ENCODE results near the gene MGAT1. TPM values are rescaled to one million over a fixed set of nuclear protein-coding genes. Genes with fewer than 3 reads are reported as not detected.

The MGAT1 gene
- polyA plus RNA-seq, 2 of the 4 experiments (the other 2 are of a cell fraction) = 53.0 to 61.8 TPM

DNA sequence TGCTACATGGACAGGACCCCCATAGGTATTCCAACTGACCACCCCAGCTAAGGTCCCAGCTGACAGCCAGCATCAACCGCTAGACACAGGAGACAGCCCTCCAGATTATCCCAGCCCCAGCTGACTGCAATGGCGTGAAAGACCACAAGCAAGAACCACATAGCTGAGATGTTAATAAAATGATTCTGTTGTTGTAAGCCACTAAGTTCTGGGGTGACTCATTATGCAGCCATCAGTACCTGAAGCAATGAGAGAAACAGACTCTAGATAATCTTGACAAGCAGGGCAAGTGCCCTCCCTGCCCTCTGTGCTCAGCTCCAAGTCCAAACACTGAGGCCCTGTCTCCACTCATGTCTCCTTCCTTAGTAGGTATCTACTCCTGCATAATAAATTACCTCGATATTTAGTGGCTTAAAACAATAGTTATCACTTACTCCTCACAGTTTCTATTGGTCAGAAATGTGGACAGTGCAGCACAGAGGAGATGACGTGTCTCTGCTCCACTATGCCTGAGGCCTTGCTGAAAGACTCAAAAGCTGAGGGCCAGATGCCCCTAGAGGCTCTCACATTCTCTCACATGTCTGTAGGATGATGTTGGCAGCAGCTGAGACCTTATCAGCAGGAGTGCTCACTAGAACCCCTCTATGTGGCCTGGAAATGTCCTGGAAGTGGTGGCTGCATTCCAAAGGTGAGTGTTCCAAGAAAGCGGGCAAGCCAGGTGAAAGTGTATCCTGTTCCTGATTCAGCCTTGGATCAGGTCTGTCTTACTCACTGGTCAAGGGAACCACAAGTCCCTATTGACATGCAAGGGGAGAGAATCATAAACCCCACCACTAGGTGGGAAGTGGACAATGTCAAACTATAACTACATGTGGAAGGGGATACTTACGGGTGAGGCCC is 2.5 kb downstream of the MGAT1 start:
- Histone ChIP-seq H3K9me3 (no peaks in the 10 kb centered on the region), H3K27ac (no peak overlapping the region), H3K4me3 (no peak overlapping the region), H3K4me2 (no peak overlapping the region), H3K4me1 (peaks cover 43% of the 10 kb centered on the region)
- no peak for TF ChIP-seq ZSCAN20 (CRISPR knock-in tag; IDR thresholded peaks at IDR 0.05)
- TF ChIP-seq USF2 (IDR thresholded peaks at IDR 0.05) = no peak
- TF ChIP-seq TFCP2L1 (CRISPR knock-in tag; IDR thresholded peaks at IDR 0.05) = no peak
- no peak for TF ChIP-seq RAD21 (conservative IDR thresholded peaks at IDR 0.05 in 1 of 2, IDR thresholded peaks at IDR 0.05 in 1 of 2)
- DNase-seq (ENCODE audit: low read depth in 1 of 2, low spot score in 1 of 2) = peak in 1 of 2 experiments; percentile 25
- no peak for FAIRE-seq
- ATAC-seq = no peak
- POLR2A ChIA-PET = interaction anchor here (1.0 to 1.1 kb wide), 2 partner anchors 10 to 31 kb away, joined by 4 read pairs; no protein-coding TSS in a partner anchor
- CTCF ChIA-PET = interaction anchor here (0.9 to 7.2 kb wide), 5 partner anchors 10 to 181 kb away, joined by 3 to 38 read pairs (median 4); no protein-coding TSS in a partner anchor
- 90% methylated on average over 6 of the region's 6 CpGs for WGBS (ENCODE audit: missing lambda C conversion rate)

DNA sequence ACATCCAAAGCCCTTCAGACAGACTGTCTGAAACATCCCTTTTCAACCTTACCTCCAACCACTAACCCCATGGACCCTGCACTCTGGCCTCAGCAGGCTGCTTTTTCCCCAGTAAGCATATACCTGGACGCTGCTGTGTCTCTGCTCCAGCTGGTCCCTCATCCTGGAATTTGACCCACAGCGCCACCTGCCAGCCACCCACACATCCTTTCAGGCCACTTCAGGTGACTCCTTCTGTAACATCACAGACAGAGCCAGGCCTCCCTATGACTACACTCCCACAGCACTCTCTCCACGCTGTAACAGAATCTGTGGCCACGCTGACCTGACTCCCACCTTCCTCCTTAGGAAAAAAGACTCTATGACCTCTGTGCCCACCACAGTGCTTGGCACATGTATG is 3.4 kb downstream of the MGAT1 start:
- CTCF ChIA-PET = interaction anchor here (0.9 to 7.2 kb wide), 3 partner anchors 9 to 180 kb away, joined by 3 to 38 read pairs (median 4); no protein-coding TSS in a partner anchor
- TF ChIP-seq, protein P1, sequence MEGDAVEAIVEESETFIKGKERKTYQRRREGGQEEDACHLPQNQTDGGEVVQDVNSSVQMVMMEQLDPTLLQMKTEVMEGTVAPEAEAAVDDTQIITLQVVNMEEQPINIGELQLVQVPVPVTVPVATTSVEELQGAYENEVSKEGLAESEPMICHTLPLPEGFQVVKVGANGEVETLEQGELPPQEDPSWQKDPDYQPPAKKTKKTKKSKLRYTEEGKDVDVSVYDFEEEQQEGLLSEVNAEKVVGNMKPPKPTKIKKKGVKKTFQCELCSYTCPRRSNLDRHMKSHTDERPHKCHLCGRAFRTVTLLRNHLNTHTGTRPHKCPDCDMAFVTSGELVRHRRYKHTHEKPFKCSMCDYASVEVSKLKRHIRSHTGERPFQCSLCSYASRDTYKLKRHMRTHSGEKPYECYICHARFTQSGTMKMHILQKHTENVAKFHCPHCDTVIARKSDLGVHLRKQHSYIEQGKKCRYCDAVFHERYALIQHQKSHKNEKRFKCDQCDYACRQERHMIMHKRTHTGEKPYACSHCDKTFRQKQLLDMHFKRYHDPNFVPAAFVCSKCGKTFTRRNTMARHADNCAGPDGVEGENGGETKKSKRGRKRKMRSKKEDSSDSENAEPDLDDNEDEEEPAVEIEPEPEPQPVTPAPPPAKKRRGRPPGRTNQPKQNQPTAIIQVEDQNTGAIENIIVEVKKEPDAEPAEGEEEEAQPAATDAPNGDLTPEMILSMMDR (IDR thresholded peaks at IDR 0.05) = peak; percentile 22; the same call in 1 of the 3 replicates
- TF ChIP-seq RAD21 (conservative IDR thresholded peaks at IDR 0.05 in 1 of 2, IDR thresholded peaks at IDR 0.05 in 1 of 2) (peak in 1 of 2 experiments; percentile 27; a peak in 1 of 5 replicates), RFX5 (IDR thresholded peaks at IDR 0.05) (no peak)
- FAIRE-seq (no peak), ATAC-seq (no peak), DNase-seq (ENCODE audit: low read depth in 1 of 2, low spot score in 1 of 2) (peak in 1 of 2 experiments; percentile 44)
- Histone ChIP-seq H3K4me1 (peaks cover 43% of the 10 kb centered on the region), H3K4me2 (no peak overlapping the region), H3K9me3 (no peaks in the 10 kb centered on the region), H3K4me3 (no peak overlapping the region), H3K27ac (no peak overlapping the region)
- POLR2A ChIA-PET = interaction anchor here (1.0 to 1.1 kb wide), 2 partner anchors 11 to 32 kb away, joined by 4 read pairs; no protein-coding TSS in a partner anchor
- WGBS (ENCODE audit: missing lambda C conversion rate) = 79% methylated on average over 4 of the region's 4 CpGs

GRCh38 chr5:180798193-180798592 is 4.4 kb downstream of the MGAT1 start:
- TF ChIP-seq MYC (IDR thresholded peaks at IDR 0.05; ENCODE audit: borderline replicate concordance, low read length) (no peak), ZSCAN20 (CRISPR knock-in tag; IDR thresholded peaks at IDR 0.05) (no peak)
- no peak for FAIRE-seq
- H3K4me1 ChIP-seq = peaks cover 40% of the 10 kb centered on the region
- no peak for DNase-seq (ENCODE audit: low read depth in 1 of 2, low spot score in 1 of 2)
- POLR2A ChIA-PET = no interaction called here
- ATAC-seq = no peak
- H3K9me3 ChIP-seq = no peaks in the 10 kb centered on the region
- no peak overlapping the region for H3K4me3 ChIP-seq
- H3K4me2 ChIP-seq = no peak overlapping the region
- CTCF ChIA-PET = interaction anchor here (7.2 kb wide), 1 partner anchor 13 kb away, joined by 38 read pairs; no protein-coding TSS in a partner anchor
- 96% methylated on average over 11 of the region's 11 CpGs for WGBS (ENCODE audit: missing lambda C conversion rate)
- H3K27ac ChIP-seq = no peak overlapping the region

- 88% methylated on average over 10 of the region's 10 CpGs for WGBS (ENCODE audit: missing lambda C conversion rate)
- FAIRE-seq = no peak
- ATAC-seq = no peak
- no peak for TF ChIP-seq CBX2 (IDR thresholded peaks at IDR 0.05; ENCODE audit: borderline replicate concordance, low read depth)
- TF ChIP-seq TP53 (CRISPR knock-in tag; IDR thresholded peaks at IDR 0.05) = no peak
- TF ChIP-seq, protein P2, sequence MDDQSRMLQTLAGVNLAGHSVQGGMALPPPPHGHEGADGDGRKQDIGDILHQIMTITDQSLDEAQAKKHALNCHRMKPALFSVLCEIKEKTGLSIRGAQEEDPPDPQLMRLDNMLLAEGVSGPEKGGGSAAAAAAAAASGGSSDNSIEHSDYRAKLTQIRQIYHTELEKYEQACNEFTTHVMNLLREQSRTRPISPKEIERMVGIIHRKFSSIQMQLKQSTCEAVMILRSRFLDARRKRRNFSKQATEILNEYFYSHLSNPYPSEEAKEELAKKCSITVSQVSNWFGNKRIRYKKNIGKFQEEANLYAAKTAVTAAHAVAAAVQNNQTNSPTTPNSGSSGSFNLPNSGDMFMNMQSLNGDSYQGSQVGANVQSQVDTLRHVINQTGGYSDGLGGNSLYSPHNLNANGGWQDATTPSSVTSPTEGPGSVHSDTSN (IDR thresholded peaks at IDR 0.05) = no peak
- TF ChIP-seq NFE2L2 (conservative IDR thresholded peaks at IDR 0.05; ENCODE audit: low read length) = no peak
- TF ChIP-seq, protein P1 (IDR thresholded peaks at IDR 0.05) = no peak
- no peak for TF ChIP-seq PHF8 (IDR thresholded peaks at IDR 0.05; ENCODE audit: borderline replicate concordance, low read depth)
- Histone ChIP-seq H3K9me3 (no peaks in the 10 kb centered on the region), H3K4me2 (no peak overlapping the region), H3K27ac (no peak overlapping the region), H3K4me1 (peaks cover 37% of the 10 kb centered on the region), H3K4me3 (no peak overlapping the region)
- ChIA-PET CTCF (interaction anchor here (7.2 kb wide), 1 partner anchor 12 kb away, joined by 38 read pairs; no protein-coding TSS in a partner anchor), POLR2A (interaction anchor here (0.6 kb wide), 1 partner anchor 12 kb away, joined by 12 read pairs; no protein-coding TSS in a partner anchor)
- no peak for DNase-seq (ENCODE audit: low read depth in 1 of 2, low spot score in 1 of 2)
Observed at GRCh38 chr5:180797256-180798192, 5.1 kb downstream of the MGAT1 start.

All from A549 (cell line).